HL-60 (cell line): ENCODE data around the gene S100A3.

Experiments used
- TF ChIP-seq, protein P1 (sequence below): IDR thresholded peaks from 2 replicates; pipeline ENCODE4 v1.6.1; 2012; ENCODE audit warnings: low read depth; ENCODE audit not compliant: insufficient replicate concordance
- TF ChIP-seq, protein P2 (sequence below): IDR thresholded peaks from one replicate; pipeline ENCODE4 v1.5.1; 2011; ENCODE audit warnings: low read length, control low read depth, inconsistent platforms; ENCODE audit not compliant: insufficient read depth

- TF ChIP-seq, protein P1, sequence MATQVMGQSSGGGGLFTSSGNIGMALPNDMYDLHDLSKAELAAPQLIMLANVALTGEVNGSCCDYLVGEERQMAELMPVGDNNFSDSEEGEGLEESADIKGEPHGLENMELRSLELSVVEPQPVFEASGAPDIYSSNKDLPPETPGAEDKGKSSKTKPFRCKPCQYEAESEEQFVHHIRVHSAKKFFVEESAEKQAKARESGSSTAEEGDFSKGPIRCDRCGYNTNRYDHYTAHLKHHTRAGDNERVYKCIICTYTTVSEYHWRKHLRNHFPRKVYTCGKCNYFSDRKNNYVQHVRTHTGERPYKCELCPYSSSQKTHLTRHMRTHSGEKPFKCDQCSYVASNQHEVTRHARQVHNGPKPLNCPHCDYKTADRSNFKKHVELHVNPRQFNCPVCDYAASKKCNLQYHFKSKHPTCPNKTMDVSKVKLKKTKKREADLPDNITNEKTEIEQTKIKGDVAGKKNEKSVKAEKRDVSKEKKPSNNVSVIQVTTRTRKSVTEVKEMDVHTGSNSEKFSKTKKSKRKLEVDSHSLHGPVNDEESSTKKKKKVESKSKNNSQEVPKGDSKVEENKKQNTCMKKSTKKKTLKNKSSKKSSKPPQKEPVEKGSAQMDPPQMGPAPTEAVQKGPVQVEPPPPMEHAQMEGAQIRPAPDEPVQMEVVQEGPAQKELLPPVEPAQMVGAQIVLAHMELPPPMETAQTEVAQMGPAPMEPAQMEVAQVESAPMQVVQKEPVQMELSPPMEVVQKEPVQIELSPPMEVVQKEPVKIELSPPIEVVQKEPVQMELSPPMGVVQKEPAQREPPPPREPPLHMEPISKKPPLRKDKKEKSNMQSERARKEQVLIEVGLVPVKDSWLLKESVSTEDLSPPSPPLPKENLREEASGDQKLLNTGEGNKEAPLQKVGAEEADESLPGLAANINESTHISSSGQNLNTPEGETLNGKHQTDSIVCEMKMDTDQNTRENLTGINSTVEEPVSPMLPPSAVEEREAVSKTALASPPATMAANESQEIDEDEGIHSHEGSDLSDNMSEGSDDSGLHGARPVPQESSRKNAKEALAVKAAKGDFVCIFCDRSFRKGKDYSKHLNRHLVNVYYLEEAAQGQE: no peak
- TF ChIP-seq, protein P2, sequence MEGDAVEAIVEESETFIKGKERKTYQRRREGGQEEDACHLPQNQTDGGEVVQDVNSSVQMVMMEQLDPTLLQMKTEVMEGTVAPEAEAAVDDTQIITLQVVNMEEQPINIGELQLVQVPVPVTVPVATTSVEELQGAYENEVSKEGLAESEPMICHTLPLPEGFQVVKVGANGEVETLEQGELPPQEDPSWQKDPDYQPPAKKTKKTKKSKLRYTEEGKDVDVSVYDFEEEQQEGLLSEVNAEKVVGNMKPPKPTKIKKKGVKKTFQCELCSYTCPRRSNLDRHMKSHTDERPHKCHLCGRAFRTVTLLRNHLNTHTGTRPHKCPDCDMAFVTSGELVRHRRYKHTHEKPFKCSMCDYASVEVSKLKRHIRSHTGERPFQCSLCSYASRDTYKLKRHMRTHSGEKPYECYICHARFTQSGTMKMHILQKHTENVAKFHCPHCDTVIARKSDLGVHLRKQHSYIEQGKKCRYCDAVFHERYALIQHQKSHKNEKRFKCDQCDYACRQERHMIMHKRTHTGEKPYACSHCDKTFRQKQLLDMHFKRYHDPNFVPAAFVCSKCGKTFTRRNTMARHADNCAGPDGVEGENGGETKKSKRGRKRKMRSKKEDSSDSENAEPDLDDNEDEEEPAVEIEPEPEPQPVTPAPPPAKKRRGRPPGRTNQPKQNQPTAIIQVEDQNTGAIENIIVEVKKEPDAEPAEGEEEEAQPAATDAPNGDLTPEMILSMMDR: no peak
Observed at GRCh38 chr1:153527023-153527682, 21.9 kb downstream of the S100A3 start.
